Activated CD8-positive, alpha-beta memory T cell treated with anti-CD3 and anti-CD28 coated beads for 48 hours (primary cell): Measurements from ENCODE around the gene VAMP3.

ENCODE experiments used
- DNase-seq, 3 experiments: peaks; one replicate each; pipeline ENCODE4 v3.0.0-alpha.2; 2020; ENCODE audit warnings: low read depth in 2 of 3, low spot score in 2 of 3

Gene VAMP3

DNA sequence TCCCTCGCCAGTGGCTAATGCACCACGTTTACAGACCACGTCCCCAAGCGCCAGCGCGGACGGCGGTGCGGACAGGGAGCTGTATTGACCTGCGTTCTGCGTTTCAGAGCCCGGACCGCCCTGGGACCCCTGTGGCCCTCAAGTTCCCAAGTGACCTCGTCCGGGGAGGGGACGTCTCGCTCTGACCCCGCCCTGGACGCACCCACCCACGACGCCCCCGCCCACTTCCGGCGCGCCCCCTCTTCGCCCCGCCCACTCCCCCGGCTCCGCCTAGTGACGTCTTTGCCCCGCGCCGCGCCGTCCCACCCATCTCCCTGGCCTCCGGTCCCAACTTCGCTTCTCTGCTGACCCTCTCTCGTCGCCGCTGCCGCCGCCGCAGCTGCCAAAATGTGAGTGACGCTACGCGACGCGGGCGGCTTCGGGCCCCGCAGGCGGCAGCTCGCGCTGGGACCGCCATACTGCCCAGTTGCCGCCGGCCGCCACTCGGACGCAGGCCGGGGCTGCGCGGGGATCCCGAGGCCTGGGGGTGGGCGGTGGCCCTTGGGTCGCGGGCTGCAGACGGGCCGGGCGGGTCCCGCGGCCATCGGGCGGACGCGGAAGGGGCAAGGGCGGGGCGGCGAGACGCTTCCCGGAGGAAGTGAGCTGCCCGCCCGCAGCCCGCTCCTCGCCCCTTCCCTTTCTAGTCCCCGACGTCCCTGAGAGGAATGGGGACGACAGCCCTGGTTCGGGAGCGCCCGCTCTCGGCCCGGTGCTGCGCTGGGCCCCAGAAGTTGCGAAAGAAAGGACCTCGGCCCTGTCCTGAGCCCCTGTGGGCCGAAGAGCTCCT, at the start of gene VAMP3:
Gene VAMP3, plus strand, starts transcription at position 300 of the 826 bp plus-strand sequence. Its CDS starts 88 bp downstream, at position 388.
- peak; percentile 77 to 94 (median 94) for DNase-seq

- no peak for DNase-seq
Measured at GRCh38 chr1:7721940-7722669, 49.0 kb upstream of the VAMP3 start.

DNA sequence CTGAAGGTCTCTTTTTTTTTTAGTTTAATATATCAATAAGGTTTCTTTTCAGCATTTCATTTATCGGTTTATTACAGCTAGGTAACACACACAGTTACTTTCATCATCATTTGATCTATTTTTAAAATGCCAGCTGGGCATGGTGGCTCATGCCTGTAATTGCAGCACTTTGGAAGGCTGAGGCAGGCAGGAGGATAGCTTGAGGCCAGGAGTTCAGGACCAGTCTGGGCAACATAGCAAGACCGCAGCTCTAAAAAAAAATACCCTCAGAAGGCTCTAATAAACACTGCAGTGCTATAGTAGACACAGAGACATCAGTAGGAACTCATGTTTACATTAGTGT, 48.5 kb upstream of the VAMP3 start:
- DNase-seq: no peak

- no peak for DNase-seq
Measured at GRCh38 chr1:7726623-7727022, 44.5 kb upstream of the VAMP3 start.

DNA sequence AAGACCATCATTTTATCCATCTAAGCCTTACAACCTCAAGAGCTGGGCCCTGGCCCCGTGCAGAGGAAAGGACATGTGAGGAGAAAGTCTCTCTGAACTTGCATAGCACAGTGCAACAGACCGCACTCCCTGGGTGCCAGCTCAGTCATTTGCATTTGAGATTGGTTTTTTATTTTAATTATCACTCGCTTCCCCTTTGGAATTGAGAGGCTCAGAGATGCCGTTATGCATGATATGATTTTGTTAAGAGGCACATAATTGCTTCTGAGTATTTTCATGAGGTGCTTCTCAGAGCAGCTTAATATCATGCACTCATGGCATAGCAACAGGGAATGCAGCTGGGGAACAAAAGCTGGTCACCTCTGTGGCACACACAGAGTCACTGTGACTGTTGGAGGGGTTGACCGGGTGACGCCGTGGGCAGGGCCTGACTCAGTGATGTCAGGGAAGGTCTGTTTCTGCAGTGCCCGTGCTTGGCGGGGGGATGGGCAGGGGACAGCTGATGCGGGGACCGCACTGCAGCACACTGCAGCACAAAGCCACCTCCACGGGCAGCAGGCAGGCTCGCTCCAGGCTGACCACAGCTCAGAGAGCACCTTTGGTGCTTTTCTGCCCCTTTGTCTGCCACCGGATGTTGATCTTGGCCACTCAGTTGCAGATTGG, 43.2 kb upstream of the VAMP3 start:
- no peak for DNase-seq

GRCh38 chr1:7729761-7730160, 41.3 kb upstream of the VAMP3 start:
- DNase-seq: no peak

GRCh38 chr1:7732331-7732730, 38.8 kb upstream of the VAMP3 start:
- no peak for DNase-seq

GRCh38 chr1:7733276-7733675, 37.8 kb upstream of the VAMP3 start:
- DNase-seq: no peak

DNA sequence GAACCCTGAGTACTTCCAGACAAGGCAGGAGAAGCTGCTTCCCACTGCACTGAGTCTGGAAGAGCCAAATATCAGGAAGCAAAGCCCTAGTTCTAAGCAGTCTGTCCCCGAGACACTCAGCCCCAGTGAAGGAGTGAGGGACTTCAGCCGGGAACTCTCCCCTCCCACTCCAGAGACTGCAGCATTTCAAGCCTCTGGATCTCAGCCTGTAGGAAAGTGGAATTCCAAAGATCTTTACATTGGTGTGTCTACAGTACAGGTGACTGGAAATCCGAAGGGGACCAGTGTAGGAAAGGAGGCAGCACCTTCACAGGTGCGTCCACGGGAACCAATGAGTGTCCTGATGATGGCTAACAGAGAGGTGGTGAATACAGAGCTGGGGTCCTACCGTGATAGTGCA, 33.1 kb upstream of the VAMP3 start:
- DNase-seq: no peak

DNA sequence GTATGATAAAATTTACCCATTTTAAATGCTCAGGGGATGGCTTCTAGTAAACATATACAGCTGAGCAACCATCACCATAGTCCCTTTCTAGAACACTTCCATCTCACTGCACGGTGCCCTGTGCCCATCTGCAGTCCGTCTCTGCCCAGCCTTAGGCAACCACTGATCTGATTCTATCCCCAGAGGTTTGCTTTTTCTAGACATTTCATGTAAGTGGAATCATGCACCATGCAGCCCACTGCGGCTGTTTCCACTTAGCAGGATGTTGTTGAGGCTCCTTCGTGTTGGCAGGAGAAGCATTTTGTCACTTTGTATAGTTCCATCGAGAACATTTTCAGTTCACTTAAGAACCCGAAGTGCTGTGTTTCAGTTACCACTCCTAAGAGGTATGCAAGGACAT, 27.8 kb upstream of the VAMP3 start:
- DNase-seq: no peak

DNA sequence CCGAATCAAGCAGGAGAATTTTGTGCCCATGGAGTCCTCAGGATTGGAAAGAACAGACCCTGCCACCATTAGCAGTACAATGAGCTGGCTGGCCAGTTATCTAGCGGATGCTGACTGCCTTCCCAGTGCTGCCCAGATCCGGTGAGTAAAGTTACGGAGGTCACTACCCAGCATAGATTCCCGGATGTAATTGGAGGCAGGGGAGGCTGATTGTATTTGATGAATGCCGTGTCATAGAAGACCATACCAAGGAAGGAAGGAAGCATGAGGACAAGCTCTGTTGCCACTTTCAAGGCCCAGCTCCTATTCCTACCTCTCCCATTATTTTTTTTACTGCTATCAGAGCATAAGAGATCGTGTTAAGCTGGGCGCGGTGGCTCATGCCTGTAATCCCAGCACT, 26.2 kb upstream of the VAMP3 start:
- DNase-seq: no peak

- no peak for DNase-seq
Measured at GRCh38 chr1:7745783-7746182, 25.3 kb upstream of the VAMP3 start.

GRCh38 chr1:7747605-7748004, 23.5 kb upstream of the VAMP3 start:
- DNase-seq: no peak

DNA sequence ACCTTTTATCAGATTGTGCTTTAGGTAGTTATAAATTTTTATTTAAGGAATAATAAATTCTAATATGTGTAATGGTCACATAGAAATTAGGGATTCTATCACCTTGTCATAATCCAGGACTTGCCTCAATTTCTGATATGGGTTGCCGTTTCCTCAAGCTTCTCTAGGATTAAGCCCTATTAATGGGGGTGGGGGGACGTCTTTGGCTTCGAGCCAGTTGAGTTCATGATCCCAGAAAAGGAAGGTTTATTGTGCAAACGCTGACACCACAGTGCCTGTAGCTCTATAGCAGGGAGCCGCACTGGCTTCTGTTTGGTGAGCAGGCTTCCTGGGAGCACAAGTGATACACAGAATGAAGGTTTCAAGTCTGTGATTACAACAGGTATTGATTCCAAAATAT, 22.0 kb upstream of the VAMP3 start:
- DNase-seq: no peak

GRCh38 chr1:7751174-7751573, 19.9 kb upstream of the VAMP3 start:
- DNase-seq: no peak

DNA sequence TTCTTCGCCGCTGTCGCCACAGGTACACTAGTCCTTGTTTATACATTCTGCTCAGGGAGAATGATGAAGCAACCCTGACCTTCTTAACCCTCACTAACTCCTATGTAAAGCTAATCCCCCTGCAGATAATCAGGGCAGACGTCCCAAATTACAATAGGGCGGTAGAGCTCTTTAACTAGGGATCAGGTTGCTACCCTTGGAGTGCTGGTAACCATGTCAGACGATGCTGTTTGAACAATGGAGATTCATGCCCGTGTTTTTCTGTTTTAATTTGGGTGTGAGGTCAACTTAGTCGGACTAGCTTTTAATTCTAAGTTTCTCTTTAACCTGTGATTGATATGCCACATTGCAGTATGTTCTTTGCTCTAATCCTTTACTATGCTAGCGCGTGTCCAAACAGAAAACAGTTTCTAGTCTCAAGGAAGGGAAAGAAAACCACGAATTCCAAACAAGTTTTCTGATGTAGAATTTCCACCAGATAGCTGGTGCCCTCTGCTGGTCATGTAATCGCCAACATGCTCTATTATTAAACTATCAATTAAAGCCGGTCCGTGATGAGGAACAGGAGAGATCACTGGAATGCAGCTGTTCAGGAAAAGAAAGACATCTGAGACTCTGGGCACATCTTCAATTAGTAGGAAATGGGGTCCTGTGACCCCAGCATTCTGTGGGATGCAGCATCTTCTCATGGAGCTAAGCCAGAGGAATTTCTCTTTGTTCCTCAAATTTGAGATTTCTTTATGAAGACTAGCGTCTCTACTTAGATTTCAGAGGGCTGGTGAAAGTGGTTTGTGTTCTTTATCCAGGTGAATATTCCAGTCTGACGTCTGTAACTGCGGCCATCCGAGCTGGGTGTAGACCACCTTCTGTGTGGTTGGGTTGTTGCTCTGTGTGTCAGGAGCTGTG, 18.3 kb upstream of the VAMP3 start:
- peak in 1 of 3 experiments; percentile 16 for DNase-seq

DNA sequence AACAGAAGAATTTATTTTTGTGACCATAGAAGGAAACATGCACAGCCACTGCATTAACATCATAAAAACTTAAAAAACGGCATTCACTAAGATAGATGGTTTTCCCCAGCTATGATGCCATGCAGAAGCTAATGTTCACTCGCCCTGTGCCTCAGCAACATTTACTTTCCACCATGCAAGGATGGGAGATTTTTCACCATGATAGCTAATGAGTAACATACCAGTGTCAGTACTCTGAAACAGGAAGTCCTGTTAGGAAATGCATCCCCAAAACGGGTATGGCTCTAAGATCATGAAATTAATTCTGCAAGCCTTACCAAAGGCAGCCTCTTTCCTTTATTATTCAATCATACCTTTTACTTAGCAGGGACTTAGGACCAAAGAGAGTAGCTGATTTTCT, 17.5 kb upstream of the VAMP3 start:
- no peak for DNase-seq

- no peak for DNase-seq
Measured at GRCh38 chr1:7754234-7754633, 16.9 kb upstream of the VAMP3 start.

DNA sequence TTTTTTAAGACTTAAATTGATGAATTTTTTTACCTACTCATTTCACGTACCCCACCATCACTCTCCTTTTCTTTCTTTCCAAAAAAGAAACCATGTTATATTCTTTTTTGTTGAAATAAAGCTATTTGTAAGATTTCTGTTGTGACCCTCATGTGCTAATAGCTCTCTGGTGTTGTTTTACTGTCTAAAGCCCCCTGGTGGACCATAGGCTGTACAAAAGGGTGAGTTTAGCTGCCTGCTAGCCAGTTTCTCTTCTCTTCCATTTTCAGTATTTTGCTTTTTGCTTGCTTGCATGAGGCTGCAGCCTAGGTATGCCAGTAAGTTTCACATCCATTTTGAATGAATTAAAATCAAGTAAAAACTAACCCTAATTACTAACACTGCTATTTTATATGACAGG, 15.6 kb upstream of the VAMP3 start:
- no peak for DNase-seq

DNA sequence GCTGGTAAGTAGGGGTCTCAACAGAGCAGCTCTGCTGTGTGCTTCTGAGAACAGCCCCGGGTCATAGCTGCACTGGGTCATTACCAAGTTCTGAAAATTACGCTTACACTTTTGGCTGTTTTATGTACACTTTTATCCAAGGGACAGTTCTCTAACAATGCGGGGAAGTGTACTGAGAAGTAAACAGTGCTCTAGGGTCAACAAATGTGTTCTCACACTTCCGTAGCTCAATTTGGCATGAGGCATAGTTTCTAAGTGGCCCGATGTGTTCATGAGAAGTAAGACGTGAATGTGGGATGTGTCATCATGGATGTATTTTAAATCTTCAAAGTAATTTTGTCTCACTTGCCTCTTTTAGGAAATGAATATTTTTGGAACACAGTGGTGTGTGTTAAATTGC, 10.9 kb upstream of the VAMP3 start:
- no peak for DNase-seq

GRCh38 chr1:7761103-7761502, 10.0 kb upstream of the VAMP3 start:
- no peak for DNase-seq
